ENCODE results near the gene WT1. TPM values are rescaled to one million over a fixed set of nuclear protein-coding genes. Genes with fewer than 3 reads are reported as not detected.

The WT1 gene
- total and polyA plus RNA-seq, 2 of the 8 experiments (the other 6 are each of a cell fraction or from before 2014, with no cell fraction given) = 0.05 to 0.17 TPM

GRCh38 chr11:32438346-32438865 is 3.1 kb upstream of the WT1 start:
- Histone ChIP-seq H3K4me1 (replicated peaks in 1 of 4; ENCODE audit: control insufficient read depth in 3 of 4, insufficient read depth in 4 of 4, low read length in 3 of 4) (peaks cover 2 to 28% (median 14%) of the 10 kb centered on the region in 4 experiments), H3K14ac (ENCODE audit: insufficient read length) (no peak overlapping the region), H4K5ac (ENCODE audit: insufficient read length, low read depth, low read length) (no peak overlapping the region), H2BK120ac (replicated peaks; ENCODE audit: low read depth, low read length) (no peak overlapping the region), H2BK12ac (ENCODE audit: low read depth, low read length) (no peak overlapping the region), H4K91ac (replicated peaks; ENCODE audit: insufficient read length, low read length) (no peak overlapping the region), H3K79me2 (ENCODE audit: control insufficient read depth in 1 of 2, insufficient read depth in 2 of 2, low read length in 2 of 2) (no peaks in the 10 kb centered on the region), H3K4ac (replicated peaks; ENCODE audit: insufficient read length, low read depth, low read length) (no peak overlapping the region), H3K18ac (ENCODE audit: extremely low read depth, low read length) (0 out of 2 replicates have a peak overlapping the region, but pooled peaks have one; percentile 9), H3K4me2 (ENCODE audit: insufficient read depth in 1 of 2, low read depth in 2 of 2, low read length in 2 of 2) (peak overlapping the region; percentile 81 to 86), H2BK15ac (ENCODE audit: low read length) (no peak overlapping the region), H2AFZ (ENCODE audit: low read length) (no peak overlapping the region), H4K8ac (ENCODE audit: extremely low read depth, insufficient read depth, low read length) (no peak overlapping the region), H3K27me3 (replicated peaks in 1 of 4; ENCODE audit: control insufficient read depth in 3 of 4, extremely low read depth in 1 of 4, insufficient read depth in 3 of 4, low read length in 3 of 4) (peaks cover 84 to 98% (median 92%) of the 10 kb centered on the region in 4 experiments), H3K56ac (replicated peaks; ENCODE audit: insufficient read length, low read depth, low read length) (no peak overlapping the region), H3K27ac (ENCODE audit: low read depth, low read length) (no peak overlapping the region), H3K79me1 (ENCODE audit: low read depth, low read length) (no peaks in the 10 kb centered on the region), H2AK5ac (ENCODE audit: low read depth, low read length) (no peak overlapping the region), H3K23ac (ENCODE audit: insufficient read length) (no peak overlapping the region), H3K4me3 (ENCODE audit: extremely low read depth in 1 of 4, insufficient read depth in 2 of 4, low read depth in 3 of 4, low read length in 4 of 4) (peak overlapping the region in 1 of 4 experiments; percentile 59; a peak in 4 of 8 replicates), H3K23me2 (ENCODE audit: low read depth, low read length) (peaks cover 6% of the 10 kb centered on the region; the same call in 1 of the 2 replicates), H2BK5ac (ENCODE audit: low read depth, low read length) (no peak overlapping the region), H3K9ac (replicated peaks in 1 of 4; ENCODE audit: extremely low read depth in 1 of 4, low read depth in 3 of 4, low read length in 3 of 4) (no peak overlapping the region), H2BK20ac (ENCODE audit: low read length) (no peak overlapping the region), H3K9me3 (ENCODE audit: insufficient read depth in 2 of 2, low read depth in 1 of 2, low read length in 1 of 2) (no peaks in the 10 kb centered on the region), H3K36me3 (ENCODE audit: control insufficient read depth in 2 of 4, insufficient read depth in 4 of 4, low read length in 3 of 4) (peaks cover 0 to 6% (median 0%) of the 10 kb centered on the region in 4 experiments; a peak in 1 of 8 replicates), H4K20me1 (replicated peaks in 1 of 2; ENCODE audit: control insufficient read depth in 1 of 2, insufficient read depth in 2 of 2, low read length in 2 of 2) (peaks cover 12 to 13% of the 10 kb centered on the region in 2 experiments)
- POLR2A ChIA-PET (ENCODE audit: partially characterized antibody) = interaction anchor here (0.6 to 2.0 kb wide), 3 partner anchors 9 to 145 kb away, joined by 3 to 17 read pairs (median 5); partner anchors contain the start of gene EIF3M
- no peak for DNase-seq (ENCODE audit: low read depth in 1 of 2, low spot score in 2 of 2)
- CTCF ChIA-PET (ENCODE audit: partially characterized antibody) = interaction anchor here (0.6 to 3.4 kb wide), 12 partner anchors 8 to 104 kb away, joined by 3 to 20 read pairs (median 4); no protein-coding TSS in a partner anchor
- 7% methylated on average over 16 of the region's 16 CpGs; no CpG with 5 or more reads in 1 of the 2 experiments for WGBS, 2 experiments (ENCODE audit: extremely low coverage in 1 of 2, insufficient coverage in 1 of 2, insufficient read length in 1 of 2, insufficient replicate concordance in 2 of 2, low coverage in 1 of 2, low lambda C conversion rate in 2 of 2, missing lambda C conversion rate in 1 of 2)
- FAIRE-seq = no peak
- TF ChIP-seq TEAD4 (IDR thresholded peaks at IDR 0.05; ENCODE audit: low read depth, low read length) = no peak
- no peak for TF ChIP-seq TBP (IDR thresholded peaks at IDR 0.05; ENCODE audit: low read depth, low read length)
- no peak for TF ChIP-seq ATF3 (IDR thresholded peaks at IDR 0.05; ENCODE audit: insufficient read depth, low read depth, low read length)
- TF ChIP-seq SRF (IDR thresholded peaks at IDR 0.05; ENCODE audit: low read depth, low read length) = no peak
- TF ChIP-seq EP300 (IDR thresholded peaks at IDR 0.05; ENCODE audit: borderline replicate concordance in 1 of 2, low read depth in 2 of 2, low read length in 2 of 2) = no peak
- no peak for TF ChIP-seq RAD21 (IDR thresholded peaks at IDR 0.05 in 1 of 2, conservative IDR thresholded peaks at IDR 0.05 in 1 of 2; ENCODE audit: low read depth in 2 of 2, low read length in 2 of 2)
- no peak for TF ChIP-seq SIN3A (conservative IDR thresholded peaks at IDR 0.05 in 1 of 2, IDR thresholded peaks at IDR 0.05 in 1 of 2; ENCODE audit: low read depth in 1 of 2, low read length in 2 of 2)
- TF ChIP-seq PHF8 (conservative IDR thresholded peaks at IDR 0.05; ENCODE audit: low read depth, low read length) = no peak
- no peak for TF ChIP-seq SAP30 (IDR thresholded peaks at IDR 0.05; ENCODE audit: insufficient read depth, insufficient replicate concordance, low read length)
- no peak for TF ChIP-seq SP2 (IDR thresholded peaks at IDR 0.05; ENCODE audit: low read length)
- TF ChIP-seq MAX (IDR thresholded peaks at IDR 0.05) = no peak

Measured in H1 (cell line).